ENCODE measurements around the gene OFD1. TPM values are rescaled to one million over a fixed set of nuclear protein-coding genes. Genes with fewer than 3 reads are reported as not detected.

The OFD1 gene
- total RNA-seq, 1 donor from 2014 or later: 28.5 TPM

DNA sequence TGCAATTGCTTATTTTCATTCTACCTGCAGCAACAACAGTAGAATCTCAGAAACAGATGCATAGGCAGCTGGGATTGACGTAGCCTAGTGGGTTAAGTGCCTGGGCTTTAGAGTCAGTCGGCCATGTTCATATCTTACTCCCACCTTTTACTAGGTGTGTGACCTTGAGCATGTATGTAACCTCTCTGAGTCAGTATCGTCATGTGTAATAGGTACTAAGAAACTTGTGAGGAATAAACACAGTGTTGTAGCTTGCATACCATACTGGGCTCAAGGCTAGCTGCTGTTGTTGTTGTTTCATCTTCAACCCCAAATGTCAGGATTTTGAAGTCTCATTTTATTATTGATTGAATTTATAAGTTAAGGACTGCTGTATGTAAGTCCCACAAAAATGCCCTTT is 31.4 kb upstream of the OFD1 start:
- H3K4me3 Mint-ChIP-seq (ENCODE audit: unreplicated experiment): no peak overlapping the region
- peaks cover under 1% of the 10 kb centered on the region for H3K9me3 Mint-ChIP-seq (ENCODE audit: unreplicated experiment)
- H3K27ac Mint-ChIP-seq (ENCODE audit: unreplicated experiment): no peak overlapping the region
- TF ChIP-seq, protein P1, sequence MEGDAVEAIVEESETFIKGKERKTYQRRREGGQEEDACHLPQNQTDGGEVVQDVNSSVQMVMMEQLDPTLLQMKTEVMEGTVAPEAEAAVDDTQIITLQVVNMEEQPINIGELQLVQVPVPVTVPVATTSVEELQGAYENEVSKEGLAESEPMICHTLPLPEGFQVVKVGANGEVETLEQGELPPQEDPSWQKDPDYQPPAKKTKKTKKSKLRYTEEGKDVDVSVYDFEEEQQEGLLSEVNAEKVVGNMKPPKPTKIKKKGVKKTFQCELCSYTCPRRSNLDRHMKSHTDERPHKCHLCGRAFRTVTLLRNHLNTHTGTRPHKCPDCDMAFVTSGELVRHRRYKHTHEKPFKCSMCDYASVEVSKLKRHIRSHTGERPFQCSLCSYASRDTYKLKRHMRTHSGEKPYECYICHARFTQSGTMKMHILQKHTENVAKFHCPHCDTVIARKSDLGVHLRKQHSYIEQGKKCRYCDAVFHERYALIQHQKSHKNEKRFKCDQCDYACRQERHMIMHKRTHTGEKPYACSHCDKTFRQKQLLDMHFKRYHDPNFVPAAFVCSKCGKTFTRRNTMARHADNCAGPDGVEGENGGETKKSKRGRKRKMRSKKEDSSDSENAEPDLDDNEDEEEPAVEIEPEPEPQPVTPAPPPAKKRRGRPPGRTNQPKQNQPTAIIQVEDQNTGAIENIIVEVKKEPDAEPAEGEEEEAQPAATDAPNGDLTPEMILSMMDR (IDR thresholded peaks at IDR 0.05; ENCODE audit: partially characterized antibody, unreplicated experiment): no peak
- H3K36me3 Mint-ChIP-seq (ENCODE audit: unreplicated experiment): no peaks in the 10 kb centered on the region
- H3K4me1 Mint-ChIP-seq (ENCODE audit: low read depth, unreplicated experiment): peaks cover 4% of the 10 kb centered on the region
- H3K27me3 Mint-ChIP-seq (ENCODE audit: unreplicated experiment): peaks cover 3% of the 10 kb centered on the region
- no peak for DNase-seq

DNA sequence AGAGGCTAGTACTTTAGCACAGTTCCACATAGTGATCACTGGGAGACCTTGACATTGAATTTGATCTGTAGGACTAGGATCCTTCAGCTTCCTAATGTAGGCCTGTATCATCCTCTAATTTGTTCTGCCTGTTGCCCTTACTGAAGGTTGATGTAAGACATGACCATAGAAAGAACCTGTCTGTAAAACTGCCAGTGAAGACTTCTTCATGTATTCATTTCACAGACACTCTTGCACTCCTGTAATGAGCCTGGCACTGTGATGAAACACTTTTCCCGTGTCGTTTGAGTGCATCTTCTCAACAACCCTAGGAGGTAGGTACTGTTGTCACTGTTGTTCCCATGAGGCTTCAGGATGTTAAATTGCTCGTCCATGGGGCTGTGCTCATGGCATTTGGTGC is 31.0 kb upstream of the OFD1 start:
- Mint-ChIP-seq H3K27me3 (ENCODE audit: unreplicated experiment) (peaks cover 3% of the 10 kb centered on the region), H3K36me3 (ENCODE audit: unreplicated experiment) (no peaks in the 10 kb centered on the region), H3K9me3 (ENCODE audit: unreplicated experiment) (peaks cover 1% of the 10 kb centered on the region), H3K4me1 (ENCODE audit: low read depth, unreplicated experiment) (peaks cover 4% of the 10 kb centered on the region), H3K27ac (ENCODE audit: unreplicated experiment) (no peak overlapping the region), H3K4me3 (ENCODE audit: unreplicated experiment) (no peak overlapping the region)
- TF ChIP-seq, protein P1 (IDR thresholded peaks at IDR 0.05; ENCODE audit: partially characterized antibody, unreplicated experiment): no peak
- DNase-seq: no peak

DNA sequence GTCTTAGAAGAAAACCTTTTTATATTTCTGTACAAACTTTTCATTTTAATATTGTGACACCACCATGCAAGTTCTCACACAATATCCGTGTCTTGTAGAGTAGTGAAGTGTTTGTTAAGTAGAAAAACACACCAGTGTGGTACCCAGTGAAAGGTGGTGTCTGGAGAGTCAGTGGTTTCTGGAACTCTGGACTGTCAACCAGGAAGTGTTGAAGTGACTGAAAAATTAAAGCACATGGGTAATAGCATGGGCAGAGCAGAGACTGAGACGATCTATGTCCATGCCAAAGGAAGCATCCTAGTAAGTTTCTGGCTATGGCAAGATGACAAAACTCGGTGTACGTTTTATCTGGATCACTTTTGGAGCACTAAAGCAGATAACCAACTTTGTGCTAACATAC is 23.4 kb upstream of the OFD1 start:
- TF ChIP-seq, protein P1 (IDR thresholded peaks at IDR 0.05; ENCODE audit: partially characterized antibody, unreplicated experiment): no peak
- Mint-ChIP-seq H3K36me3 (ENCODE audit: unreplicated experiment) (no peaks in the 10 kb centered on the region), H3K9me3 (ENCODE audit: unreplicated experiment) (peaks cover 1% of the 10 kb centered on the region), H3K4me3 (ENCODE audit: unreplicated experiment) (no peak overlapping the region), H3K27ac (ENCODE audit: unreplicated experiment) (no peak overlapping the region), H3K4me1 (ENCODE audit: low read depth, unreplicated experiment) (no peaks in the 10 kb centered on the region), H3K27me3 (ENCODE audit: unreplicated experiment) (no peaks in the 10 kb centered on the region)
- DNase-seq: no peak

DNA sequence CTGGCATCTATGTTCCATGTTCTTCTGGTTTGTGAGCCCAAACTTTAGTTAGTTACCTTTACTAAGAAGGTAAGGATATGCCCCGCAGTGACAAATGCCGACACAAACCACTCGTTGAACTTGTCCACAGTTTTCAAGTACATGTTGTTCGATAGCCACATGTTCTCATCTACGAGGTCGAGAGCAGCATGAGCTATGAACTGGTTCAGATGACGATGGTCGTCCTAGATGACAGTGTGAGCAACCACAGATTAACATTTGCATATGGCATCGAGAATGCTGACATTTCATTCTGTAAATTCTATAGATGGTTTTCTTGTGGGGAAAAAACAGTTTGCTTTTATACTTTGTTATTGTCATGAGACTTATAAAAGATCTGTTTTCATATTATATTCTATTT is 18.1 kb upstream of the OFD1 start:
- Mint-ChIP-seq H3K4me1 (ENCODE audit: low read depth, unreplicated experiment) (no peaks in the 10 kb centered on the region), H3K36me3 (ENCODE audit: unreplicated experiment) (no peaks in the 10 kb centered on the region), H3K9me3 (ENCODE audit: unreplicated experiment) (no peaks in the 10 kb centered on the region), H3K27me3 (ENCODE audit: unreplicated experiment) (no peaks in the 10 kb centered on the region), H3K27ac (ENCODE audit: unreplicated experiment) (no peak overlapping the region), H3K4me3 (ENCODE audit: unreplicated experiment) (no peak overlapping the region)
- TF ChIP-seq, protein P1 (IDR thresholded peaks at IDR 0.05; ENCODE audit: partially characterized antibody, unreplicated experiment): no peak
- no peak for DNase-seq

DNA sequence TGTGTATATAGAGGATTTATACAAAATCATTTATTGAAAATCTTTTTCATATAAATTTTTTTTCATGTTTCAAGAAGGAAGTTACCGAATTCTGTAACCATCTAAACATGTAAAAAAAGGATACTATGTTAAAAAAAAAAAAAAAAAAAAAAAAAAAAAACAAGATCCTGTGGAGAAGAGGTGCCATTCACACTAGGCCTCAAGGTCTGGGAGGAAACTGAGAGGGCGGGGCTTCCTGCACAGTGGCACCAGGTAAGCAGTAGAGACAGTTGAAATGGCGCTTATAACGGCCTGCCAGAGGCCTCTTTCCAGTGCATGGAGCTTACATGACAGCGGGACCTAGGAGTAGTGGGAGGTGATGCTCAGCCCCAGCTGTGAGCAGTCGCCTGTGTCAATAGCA is 17.6 kb upstream of the OFD1 start:
- Mint-ChIP-seq H3K4me3 (ENCODE audit: unreplicated experiment) (no peak overlapping the region), H3K36me3 (ENCODE audit: unreplicated experiment) (no peaks in the 10 kb centered on the region), H3K27ac (ENCODE audit: unreplicated experiment) (no peak overlapping the region), H3K4me1 (ENCODE audit: low read depth, unreplicated experiment) (no peaks in the 10 kb centered on the region), H3K27me3 (ENCODE audit: unreplicated experiment) (no peaks in the 10 kb centered on the region), H3K9me3 (ENCODE audit: unreplicated experiment) (no peaks in the 10 kb centered on the region)
- TF ChIP-seq, protein P1 (IDR thresholded peaks at IDR 0.05; ENCODE audit: partially characterized antibody, unreplicated experiment): no peak
- no peak for DNase-seq
